GM12875 (cell line): ENCODE results near the gene MUC7.

ENCODE experiments used
- H3K4me3 ChIP-seq: one replicate; pipeline ENCODE4 v1.5.1; 2011; ENCODE audit warnings: low read depth, low read length, control low read depth
- CTCF ChIP-seq: IDR thresholded peaks from 2 replicates; pipeline ENCODE4 v1.5.1; 2011; ENCODE audit warnings: low read depth, mild to moderate bottlenecking, control low read depth, inconsistent platforms, low read length, moderate library complexity, borderline replicate concordance; ENCODE audit not compliant: insufficient read depth

The MUC7 gene

GRCh38 chr4:70471897-70472296, at the start of gene MUC7:
Gene MUC7, plus strand, starts transcription at chr4:70472197. Its CDS starts 1,825 bp downstream, at chr4:70474022.
- no peak for TF ChIP-seq CTCF
- H3K4me3 ChIP-seq = no peak within 1 kb of the TSS

- TF ChIP-seq CTCF = no peak
- H3K4me3 ChIP-seq = no peak overlapping the region
Measured at GRCh38 chr4:70425306-70425705, 46.7 kb upstream of the MUC7 start.

GRCh38 chr4:70426789-70427188, 45.2 kb upstream of the MUC7 start:
- no peak for TF ChIP-seq CTCF
- H3K4me3 ChIP-seq = no peak overlapping the region

- TF ChIP-seq CTCF = no peak
- no peak overlapping the region for H3K4me3 ChIP-seq
Measured at GRCh38 chr4:70437197-70437596, 34.8 kb upstream of the MUC7 start.

- no peak overlapping the region for H3K4me3 ChIP-seq
- TF ChIP-seq CTCF = no peak
Measured at GRCh38 chr4:70442474-70442873, 29.5 kb upstream of the MUC7 start.

GRCh38 chr4:70443329-70443728, 28.7 kb upstream of the MUC7 start:
- no peak overlapping the region for H3K4me3 ChIP-seq
- TF ChIP-seq CTCF = no peak

- no peak overlapping the region for H3K4me3 ChIP-seq
- no peak for TF ChIP-seq CTCF
Measured at GRCh38 chr4:70449220-70449619, 22.8 kb upstream of the MUC7 start.
